Measurements from ENCODE around the gene CYB5R2. TPM values are rescaled to one million over a fixed set of nuclear protein-coding genes. Genes with fewer than 3 reads are reported as not detected.

The CYB5R2 gene
- total RNA-seq, 2 donors from 2014 or later, result 14.1 to 52.5 TPM

- Histone ChIP-seq H3K36me3 (no peaks in the 10 kb centered on the region), H3K27ac (no peak overlapping the region), H3K4me1 (replicated peaks) (no peaks in the 10 kb centered on the region), H3K4me3 (no peak overlapping the region), H3K27me3 (replicated peaks; ENCODE audit: insufficient read depth) (no peaks in the 10 kb centered on the region), H3K9me3 (no peaks in the 10 kb centered on the region)
- no peak for DNase-seq (ENCODE audit: low spot score)
- WGBS, result 91% methylated on average over 8 of the region's 8 CpGs
- no peak for TF ChIP-seq POLR2AphosphoS5 (IDR thresholded peaks at IDR 0.05)
- TF ChIP-seq, protein P1, sequence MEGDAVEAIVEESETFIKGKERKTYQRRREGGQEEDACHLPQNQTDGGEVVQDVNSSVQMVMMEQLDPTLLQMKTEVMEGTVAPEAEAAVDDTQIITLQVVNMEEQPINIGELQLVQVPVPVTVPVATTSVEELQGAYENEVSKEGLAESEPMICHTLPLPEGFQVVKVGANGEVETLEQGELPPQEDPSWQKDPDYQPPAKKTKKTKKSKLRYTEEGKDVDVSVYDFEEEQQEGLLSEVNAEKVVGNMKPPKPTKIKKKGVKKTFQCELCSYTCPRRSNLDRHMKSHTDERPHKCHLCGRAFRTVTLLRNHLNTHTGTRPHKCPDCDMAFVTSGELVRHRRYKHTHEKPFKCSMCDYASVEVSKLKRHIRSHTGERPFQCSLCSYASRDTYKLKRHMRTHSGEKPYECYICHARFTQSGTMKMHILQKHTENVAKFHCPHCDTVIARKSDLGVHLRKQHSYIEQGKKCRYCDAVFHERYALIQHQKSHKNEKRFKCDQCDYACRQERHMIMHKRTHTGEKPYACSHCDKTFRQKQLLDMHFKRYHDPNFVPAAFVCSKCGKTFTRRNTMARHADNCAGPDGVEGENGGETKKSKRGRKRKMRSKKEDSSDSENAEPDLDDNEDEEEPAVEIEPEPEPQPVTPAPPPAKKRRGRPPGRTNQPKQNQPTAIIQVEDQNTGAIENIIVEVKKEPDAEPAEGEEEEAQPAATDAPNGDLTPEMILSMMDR (IDR thresholded peaks at IDR 0.05), result no peak
- TF ChIP-seq POLR2A (IDR thresholded peaks at IDR 0.05), result no peak
- intact Hi-C loops (cut with DNase I), result no loop called here
Observed at GRCh38 chr11:7617032-7617431, 56.3 kb downstream of the CYB5R2 start.

Other genes with a start within 250 kb of the CYB5R2 start
- 1 to 10 TPM; 3.5 to 4.4 TPM for gene OLFML1, start 188.0 kb downstream of the CYB5R2 start, total RNA-seq
- 10 to 100 TPM; 76.3 to 88.3 TPM for gene PPFIBP2, start 159.5 kb downstream of the CYB5R2 start, total RNA-seq
- gene OVCH2, start 33.0 kb upstream of the CYB5R2 start, total RNA-seq, result 1 to 10 TPM in 1 of 2 donors, not detected in 1; 1.8 TPM
- gene OR5P2, start 123.4 kb upstream of the CYB5R2 start, total RNA-seq, result under 1 TPM in 1 of 2 donors, not detected in 1; 0.91 TPM
- gene OR5P3, start 157.3 kb upstream of the CYB5R2 start, total RNA-seq, result under 1 TPM in 1 of 2 donors, not detected in 1; 0.73 TPM

All from prostate gland (tissue), 2 donors.